Tibial artery (tissue), 4 donors: ENCODE measurements around the gene BTD.

ENCODE experiments used
- DNase-seq, 2 donors: peaks; one replicate each; pipeline ENCODE4 v3.0.0-alpha.2; 2019
- H3K27ac ChIP-seq, 2 donors: fragments of 200-600 bp; sonication (generic) in 1 of 2; 1 replicate in 1 of 2; 2 replicates in 1 of 2; pipeline ENCODE4 v1.5.1; 2018 to 2019; ENCODE audit warnings: mild to moderate bottlenecking in 1 of 2
- H3K27me3 ChIP-seq, 2 donors: fragments of 200-600 bp; sonication (generic) in 1 of 2; one replicate each; pipeline versions ENCODE4 v1.5.1 to v1.6.0; 2016 to 2019
- H3K36me3 ChIP-seq, 3 donors: fragments of 200-600 bp; sonication (generic) in 2 of 3; one replicate each; pipeline ENCODE4 v1.5.1; 2016 to 2019; ENCODE audit warnings: mild to moderate bottlenecking in 2 of 3
- H3K4me1 ChIP-seq, 4 donors: fragments of 200-600 bp; sonication (generic) in 2 of 4; 1 replicate in 3 of 4; 2 replicates in 1 of 4; pipeline ENCODE4 v1.5.1; 2016 to 2019
- H3K4me3 ChIP-seq, 2 donors: fragments of 200-600 bp; sonication (generic) in 1 of 2; 1 replicate in 1 of 2; 2 replicates in 1 of 2; pipeline ENCODE4 v1.5.1; 2018 to 2019; ENCODE audit warnings: mild to moderate bottlenecking in 2 of 2
- H3K9me3 ChIP-seq, 3 donors: fragments of 200-600 bp; sonication (generic) in 1 of 3; one replicate each; pipeline ENCODE4 v1.5.1; 2016 to 2019
- CTCF ChIP-seq, 2 experiments: fragments of 200-600 bp in 1 of 2; fragments of 450-650 bp in 1 of 2; IDR thresholded peaks; one replicate each; pipeline ENCODE4 v1.5.1; 2017 to 2019; ENCODE audit warnings: antibody characterized with exemption in 2 of 2, mild to moderate bottlenecking in 1 of 2, moderate library complexity in 1 of 2
- intact Hi-C: fragments of 100-400 bp; cut with DNase I; formaldehyde crosslinking; loops from one replicate; pipeline ENCODE4 v1.15.0; 2023; ENCODE audit warnings: low total_unique reads

The BTD gene

DNA sequence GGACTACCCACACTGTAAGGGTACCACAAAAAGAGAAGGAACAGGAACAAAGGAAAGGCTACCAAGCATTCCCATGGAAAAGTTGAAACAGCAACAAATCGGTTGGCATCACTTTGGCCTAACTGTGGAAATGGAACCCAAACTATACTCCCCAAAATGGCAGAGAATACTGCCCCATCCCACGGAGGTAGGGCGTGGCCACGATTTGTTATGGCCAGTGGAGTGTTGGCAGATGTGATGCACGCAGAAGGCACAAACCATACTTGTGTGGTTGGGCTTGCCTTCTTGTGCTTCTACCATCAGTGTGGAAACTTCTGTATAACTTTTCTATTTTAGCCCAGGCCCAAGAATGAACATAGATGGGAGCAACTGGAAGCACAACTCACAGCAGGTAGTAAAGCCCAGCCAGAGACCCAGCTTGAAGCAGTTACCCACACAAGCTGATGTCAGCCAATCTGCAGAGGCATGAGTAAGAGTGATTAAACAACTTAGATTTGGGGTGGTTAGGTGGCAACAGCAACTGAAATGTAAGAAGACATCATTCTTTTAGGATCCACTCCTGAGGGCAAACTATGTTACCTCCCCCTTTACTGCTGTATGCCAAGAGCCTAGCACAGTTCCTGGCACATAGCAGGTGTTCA lies 64.1 kb downstream of the BTD start:
- no peaks in the 10 kb centered on the region for H3K27me3 ChIP-seq
- no peak for DNase-seq
- no peak overlapping the region for H3K27ac ChIP-seq
- H3K36me3 ChIP-seq, result peaks cover 19 to 29% (median 26%) of the 10 kb centered on the region in 3 donors
- intact Hi-C loops, result no loop called here
- H3K4me1 ChIP-seq, result no peaks in the 10 kb centered on the region
- TF ChIP-seq CTCF (IDR thresholded peaks at IDR 0.05), result no peak
- H3K9me3 ChIP-seq, result no peaks in the 10 kb centered on the region
- H3K4me3 ChIP-seq, result no peak overlapping the region

DNA sequence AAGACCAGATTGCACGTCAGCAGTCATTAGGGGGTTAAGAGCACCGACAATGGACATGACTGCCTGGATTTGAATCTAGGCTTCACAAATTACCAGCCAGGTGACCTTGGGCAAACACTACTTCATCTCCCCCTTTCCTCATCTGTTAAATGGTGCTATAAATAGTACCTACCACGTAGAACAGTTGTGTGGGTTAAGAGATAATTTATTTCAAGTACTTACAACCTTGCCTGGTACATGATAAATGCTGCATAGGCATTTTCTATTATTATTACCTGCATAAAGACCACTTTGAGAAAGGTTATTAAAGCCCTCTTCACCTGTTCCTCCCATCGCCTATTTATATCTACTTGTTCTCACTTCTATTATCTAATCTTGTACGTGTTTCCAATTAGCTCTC lies 64.7 kb downstream of the BTD start:
- no peak overlapping the region for H3K27ac ChIP-seq
- DNase-seq, result no peak
- no peaks in the 10 kb centered on the region for H3K27me3 ChIP-seq
- TF ChIP-seq CTCF (IDR thresholded peaks at IDR 0.05), result no peak
- no peaks in the 10 kb centered on the region for H3K4me1 ChIP-seq
- no peaks in the 10 kb centered on the region for H3K9me3 ChIP-seq
- intact Hi-C loops, result no loop called here
- peaks cover 23 to 33% (median 33%) of the 10 kb centered on the region in 3 donors for H3K36me3 ChIP-seq
- no peak overlapping the region for H3K4me3 ChIP-seq

DNA sequence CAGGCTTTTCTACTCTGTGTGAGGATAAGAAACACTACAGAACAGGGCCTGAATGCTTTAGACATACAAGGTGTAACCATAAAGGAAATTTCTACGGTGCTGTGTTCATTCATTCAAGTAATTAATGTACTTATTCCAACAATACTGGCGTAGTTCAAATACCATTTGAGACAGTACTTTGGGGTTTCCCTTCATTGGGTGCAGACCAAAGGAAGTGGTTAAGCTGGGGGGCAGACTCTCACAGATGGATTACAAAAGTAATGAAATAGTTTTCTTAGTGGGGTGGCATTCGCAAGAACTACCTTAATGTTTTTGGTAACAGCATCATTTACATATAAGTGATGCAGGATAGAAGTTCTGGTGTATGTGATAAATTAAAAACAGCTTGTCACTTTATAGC lies 65.9 kb downstream of the BTD start:
- DNase-seq, result no peak
- Histone ChIP-seq H3K4me3 (no peak overlapping the region), H3K27ac (no peak overlapping the region), H3K27me3 (no peaks in the 10 kb centered on the region), H3K36me3 (peaks cover 23 to 43% (median 43%) of the 10 kb centered on the region in 3 donors), H3K9me3 (no peaks in the 10 kb centered on the region), H3K4me1 (no peaks in the 10 kb centered on the region)
- TF ChIP-seq CTCF (IDR thresholded peaks at IDR 0.05), result no peak
- intact Hi-C loops, result no loop called here

GRCh38 chr3:15673536-15673935 lies 72.0 kb downstream of the BTD start:
- Histone ChIP-seq H3K4me1 (no peaks in the 10 kb centered on the region), H3K27me3 (no peaks in the 10 kb centered on the region), H3K4me3 (no peak overlapping the region), H3K36me3 (peaks cover 47 to 92% (median 88%) of the 10 kb centered on the region in 3 donors), H3K9me3 (no peaks in the 10 kb centered on the region), H3K27ac (no peak overlapping the region)
- no peak for TF ChIP-seq CTCF (IDR thresholded peaks at IDR 0.05)
- intact Hi-C loops, result no loop called here
- DNase-seq, result no peak

DNA sequence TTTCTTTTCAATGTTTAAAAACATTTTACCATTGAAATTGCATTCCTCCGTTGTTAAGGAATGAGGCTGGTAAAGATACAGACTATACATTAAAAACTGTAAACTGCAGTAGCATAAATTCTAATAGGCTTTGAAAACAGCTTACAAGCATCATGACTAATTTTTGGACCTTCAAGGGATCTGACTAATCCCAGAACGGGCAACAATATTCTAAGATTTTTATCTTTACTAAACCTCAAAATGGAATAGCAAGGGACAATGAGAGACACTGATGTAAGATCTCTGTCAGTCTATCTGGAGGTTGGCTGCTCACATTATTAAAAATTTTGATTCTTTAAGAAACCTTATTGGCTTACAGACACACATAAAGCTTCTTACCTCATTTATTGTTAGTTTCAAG lies 74.7 kb downstream of the BTD start:
- intact Hi-C loops, result no loop called here
- DNase-seq, result no peak
- H3K27me3 ChIP-seq, result no peaks in the 10 kb centered on the region
- H3K9me3 ChIP-seq, result no peaks in the 10 kb centered on the region
- no peak overlapping the region for H3K4me3 ChIP-seq
- TF ChIP-seq CTCF (IDR thresholded peaks at IDR 0.05), result no peak
- H3K36me3 ChIP-seq, result peaks cover 31 to 83% (median 75%) of the 10 kb centered on the region in 3 donors
- no peak overlapping the region for H3K27ac ChIP-seq
- no peaks in the 10 kb centered on the region for H3K4me1 ChIP-seq

GRCh38 chr3:15679306-15679705 lies 77.8 kb downstream of the BTD start:
- DNase-seq, result no peak
- Histone ChIP-seq H3K4me1 (peaks cover 0 to 24% (median 5%) of the 10 kb centered on the region in 4 donors), H3K27me3 (no peaks in the 10 kb centered on the region), H3K36me3 (peaks cover 31 to 60% (median 55%) of the 10 kb centered on the region in 3 donors), H3K27ac (no peak overlapping the region), H3K4me3 (no peak overlapping the region), H3K9me3 (no peaks in the 10 kb centered on the region)
- TF ChIP-seq CTCF (IDR thresholded peaks at IDR 0.05), result no peak
- intact Hi-C loops, result no loop called here
